Gastroesophageal sphincter (tissue), 3 donors: ENCODE data around the gene RHD.
"Not testable (repeated sequence)": the region's sequence is repeated elsewhere in the genome, so short reads cannot be mapped to it uniquely, and the experiment has no call there.

Experiments used
- CTCF ChIP-seq, 4 experiments: fragments of 200-600 bp in 2 of 4; fragments of 450-650 bp in 2 of 4; sonication (generic) in 1 of 4; IDR thresholded peaks; one replicate each; pipeline ENCODE4 v1.5.1; 2017 to 2019; ENCODE audit warnings: antibody characterized with exemption in 4 of 4, mild to moderate bottlenecking in 2 of 4, moderate library complexity in 2 of 4
- EP300 ChIP-seq: sonication (generic); formaldehyde crosslinking; IDR thresholded peaks from one replicate; pipeline ENCODE4 v1.6.1; 2017; ENCODE audit warnings: antibody characterized with exemption, mild to moderate bottlenecking
- POLR2A ChIP-seq, 2 donors: fragments of 450-650 bp; IDR thresholded peaks; one replicate each; pipeline ENCODE4 v1.6.1; 2017; ENCODE audit warnings: antibody characterized with exemption in 2 of 2, mild to moderate bottlenecking in 2 of 2, moderate library complexity in 1 of 2
- POLR2AphosphoS5 ChIP-seq: sonication (generic); formaldehyde crosslinking; IDR thresholded peaks from one replicate; pipeline ENCODE4 v1.6.1; 2017; ENCODE audit warnings: antibody characterized with exemption

GRCh38 chr1:25290043-25290442 is 17.7 kb downstream of the RHD start:
- not testable (repeated sequence) for TF ChIP-seq POLR2A (IDR thresholded peaks at IDR 0.05); POLR2AphosphoS5; EP300
- TF ChIP-seq CTCF (IDR thresholded peaks at IDR 0.05): peak in 1 of 4 experiments; percentile 14
